CD4-positive, alpha-beta T cell treated with Interleukin-2 at 100 ng/mL for 4 hours (primary cell): ENCODE results near the gene TUBB4B.
A peak's percentile ranks its signal among the peaks of the same experiment; 100 is the strongest.

Experiments used
- DNase-seq: peaks from one replicate; pipeline ENCODE4 v3.0.0-alpha.2; 2020; ENCODE audit warnings: low spot score

Gene TUBB4B

GRCh38 chr9:137240841-137241489, at the start of gene TUBB4B:
TUBB4B (plus strand) TSS chr9:137241287; CDS start chr9:137241361, 74 bp downstream.
- DNase-seq: peak; percentile 100

- DNase-seq: no peak
These were observed 49.2 kb upstream of the TUBB4B start for GRCh38 chr9:137191691-137192447.

- DNase-seq: no peak
These were observed 48.7 kb upstream of the TUBB4B start for GRCh38 chr9:137192448-137192780.

- DNase-seq: no peak
These were observed 48.2 kb upstream of the TUBB4B start for GRCh38 chr9:137192859-137193258.

GRCh38 chr9:137193771-137194170, 47.3 kb upstream of the TUBB4B start:
- DNase-seq: no peak

- DNase-seq: no peak
These were observed 46.7 kb upstream of the TUBB4B start for GRCh38 chr9:137194388-137194787.

- DNase-seq: no peak
These were observed 46.2 kb upstream of the TUBB4B start for GRCh38 chr9:137194909-137195308.

GRCh38 chr9:137195525-137196220, 45.4 kb upstream of the TUBB4B start:
- DNase-seq: no peak

- DNase-seq: no peak
These were observed 42.8 kb upstream of the TUBB4B start for GRCh38 chr9:137198051-137198901.

- DNase-seq: no peak
These were observed 42.2 kb upstream of the TUBB4B start for GRCh38 chr9:137198902-137199283.

GRCh38 chr9:137199411-137200121, 41.5 kb upstream of the TUBB4B start:
- no peak for DNase-seq

- DNase-seq: peak; percentile 99
These were observed 40.5 kb upstream of the TUBB4B start, which contains the start of gene TPRN for GRCh38 chr9:137200311-137201204. TPRN (minus strand) TSS chr9:137200741; CDS start chr9:137200711, 30 bp downstream.

GRCh38 chr9:137201205-137201868, 39.8 kb upstream of the TUBB4B start:
- no peak for DNase-seq

GRCh38 chr9:137202966-137203365, 38.1 kb upstream of the TUBB4B start:
- no peak for DNase-seq

GRCh38 chr9:137204731-137205125, 36.4 kb upstream of the TUBB4B start:
- DNase-seq: no peak

GRCh38 chr9:137205126-137206069, 35.7 kb upstream of the TUBB4B start, which contains the start of the genes NDOR1 and TMEM203:
NDOR1 (plus strand) TSS chr9:137205700; CDS start chr9:137205778, 78 bp downstream.
TMEM203 (minus strand) TSS chr9:137205648; CDS start chr9:137205414, 234 bp downstream.
- peak; percentile 90 for DNase-seq

GRCh38 chr9:137206602-137207001, 34.5 kb upstream of the TUBB4B start:
- DNase-seq: no peak

- no peak for DNase-seq
These were observed 29.6 kb upstream of the TUBB4B start for GRCh38 chr9:137211532-137211931.
